SK-N-SH (cell line): Measurements from ENCODE around the gene POFUT2.
A peak's percentile ranks its signal among the peaks of the same experiment; 100 is the strongest.

Experiments used
- ELF1 ChIP-seq: IDR thresholded peaks from 2 replicates; pipeline ENCODE4 v1.4.0; 2012
- EP300 ChIP-seq, 2 experiments: IDR thresholded peaks; 2 replicates each; pipeline versions ENCODE4 v1.4.0 to v1.6.1; 2012; ENCODE audit warnings: borderline replicate concordance in 1 of 2, low read depth in 1 of 2, low read length in 1 of 2
- EZH2phosphoT487 ChIP-seq: fragments of 200-600 bp; sonication (generic); IDR thresholded peaks from 2 replicates; pipeline ENCODE4 v1.6.1; 2017; ENCODE audit warnings: low read depth, mixed run types, mild to moderate bottlenecking, antibody characterized with exemption, moderate library complexity, borderline replicate concordance
- TCF12 ChIP-seq: IDR thresholded peaks from 2 replicates; pipeline ENCODE4 v1.4.0; 2012
- YY1 ChIP-seq: IDR thresholded peaks from 2 replicates; pipeline ENCODE4 v1.4.0; 2012; ENCODE audit warnings: low read depth, mild to moderate bottlenecking
- TF ChIP-seq, protein P1 (sequence below): fragments of 200-600 bp; sonication (generic); IDR thresholded peaks from 2 replicates; pipeline ENCODE4 v1.6.1; 2017; ENCODE audit warnings: antibody characterized with exemption, mild to moderate bottlenecking, moderate library complexity
- TF ChIP-seq, protein P2 (sequence below): IDR thresholded peaks from 2 replicates; pipeline ENCODE4 v1.4.0; 2012; ENCODE audit warnings: low read depth, borderline replicate concordance

DNA sequence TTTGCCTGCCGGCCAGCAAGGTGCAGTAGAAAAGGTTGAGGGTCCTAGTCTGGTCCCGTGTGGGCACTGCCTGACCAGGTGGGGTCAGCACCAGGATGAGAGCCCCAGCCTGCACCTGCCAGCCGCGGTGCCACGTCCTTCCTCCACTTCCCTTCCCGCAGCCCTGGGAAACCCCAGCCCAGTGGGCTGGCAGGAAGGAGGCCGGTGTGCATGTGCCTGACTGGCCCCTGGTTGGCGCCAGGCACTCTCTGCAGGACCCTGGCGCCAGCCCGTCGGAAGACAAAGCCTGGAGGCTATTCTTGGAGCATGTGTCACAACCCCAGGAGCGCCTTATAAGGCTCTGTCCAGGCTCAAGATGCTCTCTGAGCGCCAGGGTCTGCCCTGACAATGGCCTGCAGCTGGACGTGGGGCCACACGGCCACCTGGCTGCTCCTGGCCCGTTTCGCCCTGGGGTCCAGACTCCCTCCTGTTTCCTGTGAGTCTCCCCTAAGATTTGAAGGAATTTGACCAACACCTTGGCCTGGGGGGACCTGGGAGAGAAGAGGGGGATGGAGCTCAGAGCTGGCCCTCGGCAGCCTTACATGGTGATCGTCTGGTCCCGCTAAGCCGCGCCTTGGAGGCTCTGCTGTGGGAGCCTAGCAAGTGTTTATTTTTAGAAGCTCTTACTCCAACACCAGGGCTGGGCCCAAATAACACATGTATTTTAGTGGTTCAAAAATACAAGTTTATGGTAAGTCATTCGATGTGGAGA lies 31.9 kb upstream of the POFUT2 start:
- TF ChIP-seq YY1 (no peak), ELF1 (no peak), EZH2phosphoT487 (no peak), EP300 (IDR thresholded peaks at IDR 0.05; ENCODE audit: borderline replicate concordance in 1 of 2, low read depth in 1 of 2, low read length in 1 of 2) (peak in 1 of 2 experiments; percentile 77; a peak in 1 of 4 replicates), TCF12 (0 out of 2 replicates have a peak, but pooled peaks have one; percentile 26)
- TF ChIP-seq, protein P1, sequence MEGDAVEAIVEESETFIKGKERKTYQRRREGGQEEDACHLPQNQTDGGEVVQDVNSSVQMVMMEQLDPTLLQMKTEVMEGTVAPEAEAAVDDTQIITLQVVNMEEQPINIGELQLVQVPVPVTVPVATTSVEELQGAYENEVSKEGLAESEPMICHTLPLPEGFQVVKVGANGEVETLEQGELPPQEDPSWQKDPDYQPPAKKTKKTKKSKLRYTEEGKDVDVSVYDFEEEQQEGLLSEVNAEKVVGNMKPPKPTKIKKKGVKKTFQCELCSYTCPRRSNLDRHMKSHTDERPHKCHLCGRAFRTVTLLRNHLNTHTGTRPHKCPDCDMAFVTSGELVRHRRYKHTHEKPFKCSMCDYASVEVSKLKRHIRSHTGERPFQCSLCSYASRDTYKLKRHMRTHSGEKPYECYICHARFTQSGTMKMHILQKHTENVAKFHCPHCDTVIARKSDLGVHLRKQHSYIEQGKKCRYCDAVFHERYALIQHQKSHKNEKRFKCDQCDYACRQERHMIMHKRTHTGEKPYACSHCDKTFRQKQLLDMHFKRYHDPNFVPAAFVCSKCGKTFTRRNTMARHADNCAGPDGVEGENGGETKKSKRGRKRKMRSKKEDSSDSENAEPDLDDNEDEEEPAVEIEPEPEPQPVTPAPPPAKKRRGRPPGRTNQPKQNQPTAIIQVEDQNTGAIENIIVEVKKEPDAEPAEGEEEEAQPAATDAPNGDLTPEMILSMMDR: no peak
- TF ChIP-seq, protein P2, sequence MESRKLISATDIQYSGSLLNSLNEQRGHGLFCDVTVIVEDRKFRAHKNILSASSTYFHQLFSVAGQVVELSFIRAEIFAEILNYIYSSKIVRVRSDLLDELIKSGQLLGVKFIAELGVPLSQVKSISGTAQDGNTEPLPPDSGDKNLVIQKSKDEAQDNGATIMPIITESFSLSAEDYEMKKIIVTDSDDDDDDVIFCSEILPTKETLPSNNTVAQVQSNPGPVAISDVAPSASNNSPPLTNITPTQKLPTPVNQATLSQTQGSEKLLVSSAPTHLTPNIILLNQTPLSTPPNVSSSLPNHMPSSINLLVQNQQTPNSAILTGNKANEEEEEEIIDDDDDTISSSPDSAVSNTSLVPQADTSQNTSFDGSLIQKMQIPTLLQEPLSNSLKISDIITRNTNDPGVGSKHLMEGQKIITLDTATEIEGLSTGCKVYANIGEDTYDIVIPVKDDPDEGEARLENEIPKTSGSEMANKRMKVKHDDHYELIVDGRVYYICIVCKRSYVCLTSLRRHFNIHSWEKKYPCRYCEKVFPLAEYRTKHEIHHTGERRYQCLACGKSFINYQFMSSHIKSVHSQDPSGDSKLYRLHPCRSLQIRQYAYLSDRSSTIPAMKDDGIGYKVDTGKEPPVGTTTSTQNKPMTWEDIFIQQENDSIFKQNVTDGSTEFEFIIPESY: no peak
